HEK293 (cell line): ENCODE data around the gene S100A13.
A peak's percentile ranks its signal among the peaks of the same experiment; 100 is the strongest.
"Not testable (repeated sequence)": the region's sequence is repeated elsewhere in the genome, so short reads cannot be mapped to it uniquely, and the experiment has no call there.

ENCODE experiments used
- CTCF ChIA-PET: fragments of 350-600 bp; formaldehyde crosslinking; extraction: SDS; loops from one replicate; lab custom pipeline; 2021; ENCODE audit warnings: antibody characterized with exemption; lab: Yijun Ruan, JAX
- POLR2A ChIA-PET: fragments of 300-600 bp; formaldehyde crosslinking; extraction: SDS; loops from one replicate; lab custom pipeline; 2020; ENCODE audit warnings: antibody characterized with exemption, inconsistent platforms; lab: Yijun Ruan, JAX
- H3K27ac ChIP-seq: fragments of 200-500 bp; sonication (Bioruptor generic); 2 replicates; pipeline ENCODE4 v1.5.1; 2014; ENCODE audit warnings: low read depth, low read length, control low read depth, inconsistent platforms; ENCODE audit errors: extremely low read depth
- H3K36me3 ChIP-seq, 2 experiments: fragments of 200-500 bp in 1 of 2; sonication (Bioruptor generic) in 1 of 2; 1 replicate in 1 of 2; 2 replicates in 1 of 2; pipeline ENCODE4 v1.5.1; 2014 to 2017; ENCODE audit warnings: inconsistent platforms in 2 of 2, low read length in 2 of 2; ENCODE audit not compliant: control insufficient read depth in 2 of 2, insufficient read depth in 1 of 2
- H3K4me1 ChIP-seq: fragments of 200-500 bp; sonication (Bioruptor generic); 2 replicates; pipeline ENCODE4 v1.5.1; 2014; ENCODE audit warnings: mild to moderate bottlenecking, low read length, inconsistent platforms; ENCODE audit not compliant: control insufficient read depth, insufficient read depth
- H3K4me3 ChIP-seq: 2 replicates; pipeline ENCODE4 v1.5.1; 2011; ENCODE audit warnings: low read depth, mild to moderate bottlenecking, control low read depth, low read length, moderate library complexity
- H3K9me3 ChIP-seq: fragments of 200-500 bp; sonication (Bioruptor generic); 2 replicates; pipeline ENCODE4 v1.5.1; 2014; ENCODE audit warnings: low read depth, low read length, inconsistent platforms; ENCODE audit not compliant: control insufficient read depth, insufficient read depth
- GLIS2 ChIP-seq: fragments of 450-650 bp; formaldehyde crosslinking; IDR thresholded peaks from 2 replicates; pipeline ENCODE4 v1.5.1; 2016; ENCODE audit warnings: missing biosample characterization, missing genetic modification characterization
- OSR2 ChIP-seq: fragments of 450-650 bp; formaldehyde crosslinking; IDR thresholded peaks from 2 replicates; pipeline ENCODE4 v1.5.1; 2016; ENCODE audit warnings: missing biosample characterization, missing genetic modification characterization
- ZBTB48 ChIP-seq: fragments of 450-650 bp; formaldehyde crosslinking; IDR thresholded peaks from 2 replicates; pipeline ENCODE4 v1.5.1; 2016; ENCODE audit warnings: missing biosample characterization, missing genetic modification characterization
- ZFP69B ChIP-seq: fragments of 450-650 bp; formaldehyde crosslinking; IDR thresholded peaks from 2 replicates; pipeline ENCODE4 v1.5.1; 2016; ENCODE audit warnings: missing biosample characterization, missing genetic modification characterization
- ZNF121 ChIP-seq: fragments of 450-650 bp; formaldehyde crosslinking; IDR thresholded peaks from 2 replicates; pipeline ENCODE4 v1.5.1; 2016; ENCODE audit warnings: missing biosample characterization, missing genetic modification characterization
- ZNF157 ChIP-seq: fragments of 450-650 bp; formaldehyde crosslinking; IDR thresholded peaks from 2 replicates; pipeline ENCODE4 v1.5.1; 2016; ENCODE audit warnings: missing biosample characterization, missing genetic modification characterization
- ZNF311 ChIP-seq: fragments of 450-650 bp; formaldehyde crosslinking; IDR thresholded peaks from 2 replicates; pipeline ENCODE4 v1.5.1; 2017; ENCODE audit warnings: missing biosample characterization, missing genetic modification characterization, borderline replicate concordance
- ZNF596 ChIP-seq: fragments of 450-650 bp; IDR thresholded peaks from 2 replicates; pipeline ENCODE4 v1.5.0; 2018; ENCODE audit warnings: missing biosample characterization, mild to moderate bottlenecking, missing genetic modification characterization, moderate library complexity
- ZNF664 ChIP-seq: fragments of 450-650 bp; formaldehyde crosslinking; IDR thresholded peaks from 2 replicates; pipeline ENCODE4 v1.5.1; 2016; ENCODE audit warnings: missing biosample characterization, missing genetic modification characterization
- ZNF704 ChIP-seq: fragments of 450-650 bp; formaldehyde crosslinking; IDR thresholded peaks from 2 replicates; pipeline ENCODE4 v1.5.1; 2016; ENCODE audit warnings: missing biosample characterization, missing genetic modification characterization
- TF ChIP-seq, protein P1 (sequence below): fragments of 450-650 bp; formaldehyde crosslinking; IDR thresholded peaks from 2 replicates; pipeline ENCODE4 v1.5.1; 2016; ENCODE audit warnings: missing biosample characterization, missing genetic modification characterization
- TF ChIP-seq, protein P2 (sequence below): fragments of 450-650 bp; formaldehyde crosslinking; conservative IDR thresholded peaks from 2 replicates; pipeline ENCODE4 v1.5.1; 2016; ENCODE audit warnings: low read depth, missing biosample characterization, missing genetic modification characterization

The S100A13 gene

DNA sequence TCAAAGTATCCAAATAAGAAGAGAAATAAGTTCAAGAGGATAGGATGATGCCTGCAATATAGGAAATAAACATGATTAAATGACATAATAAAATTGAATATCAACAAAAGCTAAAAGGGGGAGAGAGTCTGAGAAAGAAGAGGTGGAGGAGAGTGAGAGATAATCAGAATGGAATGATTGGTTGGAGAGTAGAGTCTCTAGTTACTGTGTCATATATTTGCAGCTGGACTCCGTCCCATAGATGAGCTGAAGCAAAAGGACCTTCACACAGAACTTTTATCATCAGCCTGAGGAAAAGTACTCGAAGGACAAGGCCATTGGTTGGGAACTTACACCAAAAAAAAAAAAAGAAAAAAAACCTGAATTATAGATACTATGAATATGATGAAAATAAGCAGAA, 38.8 kb downstream of the S100A13 start:
- H3K9me3 ChIP-seq, result no peaks in the 10 kb centered on the region
- H3K4me1 ChIP-seq, result no peaks in the 10 kb centered on the region
- CTCF ChIA-PET, result interaction anchor here (0.7 kb wide), 2 partner anchors 12 to 1887 kb away, joined by 3 read pairs; no protein-coding TSS in a partner anchor
- H3K36me3 ChIP-seq, result no peaks in the 10 kb centered on the region
- TF ChIP-seq ZFP69B (tag by site-specific recombination) (no peak), ZNF664 (tag by site-specific recombination) (no peak), ZNF704 (no peak), ZNF596 (tag by site-specific recombination) (no peak), GLIS2 (no peak), OSR2 (tag by site-specific recombination) (no peak), ZNF311 (no peak)
- TF ChIP-seq, protein P1, sequence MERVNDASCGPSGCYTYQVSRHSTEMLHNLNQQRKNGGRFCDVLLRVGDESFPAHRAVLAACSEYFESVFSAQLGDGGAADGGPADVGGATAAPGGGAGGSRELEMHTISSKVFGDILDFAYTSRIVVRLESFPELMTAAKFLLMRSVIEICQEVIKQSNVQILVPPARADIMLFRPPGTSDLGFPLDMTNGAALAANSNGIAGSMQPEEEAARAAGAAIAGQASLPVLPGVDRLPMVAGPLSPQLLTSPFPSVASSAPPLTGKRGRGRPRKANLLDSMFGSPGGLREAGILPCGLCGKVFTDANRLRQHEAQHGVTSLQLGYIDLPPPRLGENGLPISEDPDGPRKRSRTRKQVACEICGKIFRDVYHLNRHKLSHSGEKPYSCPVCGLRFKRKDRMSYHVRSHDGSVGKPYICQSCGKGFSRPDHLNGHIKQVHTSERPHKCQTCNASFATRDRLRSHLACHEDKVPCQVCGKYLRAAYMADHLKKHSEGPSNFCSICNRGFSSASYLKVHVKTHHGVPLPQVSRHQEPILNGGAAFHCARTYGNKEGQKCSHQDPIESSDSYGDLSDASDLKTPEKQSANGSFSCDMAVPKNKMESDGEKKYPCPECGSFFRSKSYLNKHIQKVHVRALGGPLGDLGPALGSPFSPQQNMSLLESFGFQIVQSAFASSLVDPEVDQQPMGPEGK (tag by site-specific recombination), result no peak
- TF ChIP-seq, protein P2, sequence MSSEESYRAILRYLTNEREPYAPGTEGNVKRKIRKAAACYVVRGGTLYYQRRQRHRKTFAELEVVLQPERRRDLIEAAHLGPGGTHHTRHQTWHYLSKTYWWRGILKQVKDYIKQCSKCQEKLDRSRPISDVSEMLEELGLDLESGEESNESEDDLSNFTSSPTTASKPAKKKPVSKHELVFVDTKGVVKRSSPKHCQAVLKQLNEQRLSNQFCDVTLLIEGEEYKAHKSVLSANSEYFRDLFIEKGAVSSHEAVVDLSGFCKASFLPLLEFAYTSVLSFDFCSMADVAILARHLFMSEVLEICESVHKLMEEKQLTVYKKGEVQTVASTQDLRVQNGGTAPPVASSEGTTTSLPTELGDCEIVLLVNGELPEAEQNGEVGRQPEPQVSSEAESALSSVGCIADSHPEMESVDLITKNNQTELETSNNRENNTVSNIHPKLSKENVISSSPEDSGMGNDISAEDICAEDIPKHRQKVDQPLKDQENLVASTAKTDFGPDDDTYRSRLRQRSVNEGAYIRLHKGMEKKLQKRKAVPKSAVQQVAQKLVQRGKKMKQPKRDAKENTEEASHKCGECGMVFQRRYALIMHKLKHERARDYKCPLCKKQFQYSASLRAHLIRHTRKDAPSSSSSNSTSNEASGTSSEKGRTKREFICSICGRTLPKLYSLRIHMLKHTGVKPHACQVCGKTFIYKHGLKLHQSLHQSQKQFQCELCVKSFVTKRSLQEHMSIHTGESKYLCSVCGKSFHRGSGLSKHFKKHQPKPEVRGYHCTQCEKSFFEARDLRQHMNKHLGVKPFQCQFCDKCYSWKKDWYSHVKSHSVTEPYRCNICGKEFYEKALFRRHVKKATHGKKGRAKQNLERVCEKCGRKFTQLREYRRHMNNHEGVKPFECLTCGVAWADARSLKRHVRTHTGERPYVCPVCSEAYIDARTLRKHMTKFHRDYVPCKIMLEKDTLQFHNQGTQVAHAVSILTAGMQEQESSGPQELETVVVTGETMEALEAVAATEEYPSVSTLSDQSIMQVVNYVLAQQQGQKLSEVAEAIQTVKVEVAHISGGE, result no peak
- H3K4me3 ChIP-seq, result no peak overlapping the region
- no peak overlapping the region for H3K27ac ChIP-seq
- POLR2A ChIA-PET, result interaction anchor here (0.7 to 1.0 kb wide), 2 partner anchors 37 to 45 kb away, joined by 3 to 5 read pairs; partner anchors contain the start of gene CHTOP

GRCh38 chr1:153588033-153588432, 39.3 kb downstream of the S100A13 start:
- POLR2A ChIA-PET, result interaction anchor here (0.7 to 1.0 kb wide), 2 partner anchors 38 to 46 kb away, joined by 3 to 5 read pairs; partner anchors contain the start of gene CHTOP
- not testable (repeated sequence) for H3K4me3 ChIP-seq, H3K36me3 ChIP-seq, H3K27ac ChIP-seq, H3K4me1 ChIP-seq, H3K9me3 ChIP-seq
- CTCF ChIA-PET, result interaction anchor here (0.7 kb wide), 2 partner anchors 12 to 1887 kb away, joined by 3 read pairs; no protein-coding TSS in a partner anchor

DNA sequence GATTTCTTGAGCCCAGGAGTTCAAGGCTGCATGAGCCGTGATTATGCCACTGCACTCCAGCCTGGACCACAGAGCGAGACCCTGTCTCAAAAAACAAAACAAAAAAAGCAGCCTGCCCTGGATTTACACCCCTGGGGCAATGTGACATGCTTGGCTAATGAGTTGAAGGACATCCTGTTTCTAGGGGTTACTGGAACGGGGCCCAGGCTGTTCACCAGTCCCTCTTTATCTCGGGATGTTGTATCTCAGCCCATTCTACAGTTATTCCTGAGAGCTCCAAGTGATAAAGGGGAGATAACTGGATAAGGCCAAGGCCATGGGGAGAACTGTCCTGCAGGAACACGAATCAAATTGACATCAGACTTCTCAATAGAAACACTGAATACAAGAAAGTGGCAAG, 40.0 kb downstream of the S100A13 start:
- no peaks in the 10 kb centered on the region for H3K9me3 ChIP-seq
- no peak overlapping the region for H3K4me3 ChIP-seq
- no peaks in the 10 kb centered on the region for H3K36me3 ChIP-seq
- TF ChIP-seq ZNF157 (tag by site-specific recombination), result no peak
- TF ChIP-seq ZBTB48 (tag by site-specific recombination), result no peak
- TF ChIP-seq ZNF121, result 0 out of 2 replicates have a peak, but pooled peaks have one; percentile 35
- no peaks in the 10 kb centered on the region for H3K4me1 ChIP-seq
- CTCF ChIA-PET, result interaction anchor here (1.0 to 1.4 kb wide), 2 partner anchors 40 to 43 kb away, joined by 3 to 6 read pairs; partner anchors contain the start of gene S100A13
- POLR2A ChIA-PET, result interaction anchor here (1.1 kb wide), 1 partner anchor 9 kb away, joined by 3 read pairs; no protein-coding TSS in a partner anchor
- no peak overlapping the region for H3K27ac ChIP-seq
